HEK293 (cell line): ENCODE data around the gene RRP1.

Source experiments
- CTCF ChIA-PET: fragments of 350-600 bp; formaldehyde crosslinking; extraction: SDS; loops from one replicate; lab custom pipeline; 2021; ENCODE audit warnings: antibody characterized with exemption; lab: Yijun Ruan, JAX
- POLR2A ChIA-PET: fragments of 300-600 bp; formaldehyde crosslinking; extraction: SDS; loops from one replicate; lab custom pipeline; 2020; ENCODE audit warnings: antibody characterized with exemption, inconsistent platforms; lab: Yijun Ruan, JAX
- H3K27ac ChIP-seq: fragments of 200-500 bp; sonication (Bioruptor generic); 2 replicates; pipeline ENCODE4 v1.5.1; 2014; ENCODE audit warnings: low read depth, low read length, control low read depth, inconsistent platforms; ENCODE audit errors: extremely low read depth
- H3K36me3 ChIP-seq, 2 experiments: fragments of 200-500 bp in 1 of 2; sonication (Bioruptor generic) in 1 of 2; 1 replicate in 1 of 2; 2 replicates in 1 of 2; pipeline ENCODE4 v1.5.1; 2014 to 2017; ENCODE audit warnings: inconsistent platforms in 2 of 2, low read length in 2 of 2; ENCODE audit not compliant: control insufficient read depth in 2 of 2, insufficient read depth in 1 of 2
- H3K4me1 ChIP-seq: fragments of 200-500 bp; sonication (Bioruptor generic); 2 replicates; pipeline ENCODE4 v1.5.1; 2014; ENCODE audit warnings: mild to moderate bottlenecking, low read length, inconsistent platforms; ENCODE audit not compliant: control insufficient read depth, insufficient read depth
- H3K4me3 ChIP-seq: 2 replicates; pipeline ENCODE4 v1.5.1; 2011; ENCODE audit warnings: low read depth, mild to moderate bottlenecking, control low read depth, low read length, moderate library complexity
- H3K9me3 ChIP-seq: fragments of 200-500 bp; sonication (Bioruptor generic); 2 replicates; pipeline ENCODE4 v1.5.1; 2014; ENCODE audit warnings: low read depth, low read length, inconsistent platforms; ENCODE audit not compliant: control insufficient read depth, insufficient read depth
- EGR2 ChIP-seq: fragments of 450-650 bp; formaldehyde crosslinking; IDR thresholded peaks from 2 replicates; pipeline ENCODE4 v1.5.1; 2016; ENCODE audit warnings: low read depth, missing biosample characterization, missing genetic modification characterization
- GLI4 ChIP-seq: fragments of 450-650 bp; formaldehyde crosslinking; IDR thresholded peaks from 2 replicates; pipeline ENCODE4 v1.5.1; 2016; ENCODE audit warnings: missing biosample characterization, missing genetic modification characterization
- KLF8 ChIP-seq: fragments of 450-650 bp; formaldehyde crosslinking; IDR thresholded peaks from 2 replicates; pipeline ENCODE4 v1.5.1; 2016; ENCODE audit warnings: missing biosample characterization, missing genetic modification characterization
- SETDB1 ChIP-seq: IDR thresholded peaks from one replicate; pipeline ENCODE4 v1.6.1; 2017; ENCODE audit warnings: mild to moderate bottlenecking, low read length, moderate library complexity, mixed read lengths; ENCODE audit not compliant: insufficient read length
- YY1 ChIP-seq: fragments of 450-650 bp; formaldehyde crosslinking; IDR thresholded peaks from 2 replicates; pipeline ENCODE4 v1.5.1; 2018; ENCODE audit warnings: missing biosample characterization, missing genetic modification characterization
- ZFHX2 ChIP-seq: fragments of 450-650 bp; formaldehyde crosslinking; conservative IDR thresholded peaks from 2 replicates; pipeline ENCODE4 v1.5.1; 2016; ENCODE audit warnings: missing biosample characterization, missing genetic modification characterization
- ZFP69B ChIP-seq: fragments of 450-650 bp; formaldehyde crosslinking; IDR thresholded peaks from 2 replicates; pipeline ENCODE4 v1.5.1; 2016; ENCODE audit warnings: missing biosample characterization, missing genetic modification characterization
- ZIC2 ChIP-seq: fragments of 450-650 bp; formaldehyde crosslinking; IDR thresholded peaks from 2 replicates; pipeline ENCODE4 v1.5.1; 2016; ENCODE audit warnings: missing biosample characterization, missing genetic modification characterization
- ZNF121 ChIP-seq: fragments of 450-650 bp; formaldehyde crosslinking; IDR thresholded peaks from 2 replicates; pipeline ENCODE4 v1.5.1; 2016; ENCODE audit warnings: missing biosample characterization, missing genetic modification characterization
- ZNF16 ChIP-seq: fragments of 450-650 bp; formaldehyde crosslinking; IDR thresholded peaks from 2 replicates; pipeline ENCODE4 v1.5.1; 2016; ENCODE audit warnings: low read depth, missing biosample characterization, missing genetic modification characterization
- ZNF19 ChIP-seq: fragments of 450-650 bp; formaldehyde crosslinking; IDR thresholded peaks from 2 replicates; pipeline ENCODE4; 2016; ENCODE audit warnings: missing biosample characterization, missing genetic modification characterization, low read depth
- ZNF2 ChIP-seq: fragments of 450-650 bp; formaldehyde crosslinking; IDR thresholded peaks from 2 replicates; pipeline ENCODE4 v1.5.1; 2016; ENCODE audit warnings: missing biosample characterization, missing genetic modification characterization
- ZNF248 ChIP-seq: fragments of 450-650 bp; formaldehyde crosslinking; IDR thresholded peaks from 2 replicates; pipeline ENCODE4 v1.5.1; 2017; ENCODE audit warnings: missing biosample characterization, missing genetic modification characterization
- ZNF311 ChIP-seq: fragments of 450-650 bp; formaldehyde crosslinking; IDR thresholded peaks from 2 replicates; pipeline ENCODE4 v1.5.1; 2017; ENCODE audit warnings: missing biosample characterization, missing genetic modification characterization, borderline replicate concordance
- ZNF48 ChIP-seq: fragments of 450-650 bp; formaldehyde crosslinking; IDR thresholded peaks from 2 replicates; pipeline ENCODE4 v1.5.1; 2016; ENCODE audit warnings: missing biosample characterization, missing genetic modification characterization
- ZNF521 ChIP-seq: fragments of 450-650 bp; formaldehyde crosslinking; IDR thresholded peaks from 2 replicates; pipeline ENCODE4 v1.5.1; 2017; ENCODE audit warnings: missing biosample characterization, mild to moderate bottlenecking, missing genetic modification characterization
- ZNF629 ChIP-seq: fragments of 450-650 bp; formaldehyde crosslinking; IDR thresholded peaks from 2 replicates; pipeline ENCODE4 v1.5.1; 2017; ENCODE audit warnings: missing biosample characterization, missing genetic modification characterization
- ZNF776 ChIP-seq: fragments of 450-650 bp; formaldehyde crosslinking; IDR thresholded peaks from 2 replicates; pipeline ENCODE4 v1.5.0; 2017; ENCODE audit warnings: missing biosample characterization, missing genetic modification characterization, borderline replicate concordance
- TF ChIP-seq, protein P1 (sequence below): fragments of 450-650 bp; formaldehyde crosslinking; IDR thresholded peaks from 2 replicates; pipeline ENCODE4 v1.5.1; 2016; ENCODE audit warnings: missing biosample characterization, missing genetic modification characterization
- TF ChIP-seq, protein P2 (sequence below): fragments of 450-650 bp; formaldehyde crosslinking; IDR thresholded peaks from 2 replicates; pipeline ENCODE4 v1.5.1; 2016; ENCODE audit warnings: missing biosample characterization, missing genetic modification characterization
- TF ChIP-seq, protein P3 (sequence below): fragments of 450-650 bp; formaldehyde crosslinking; optimal IDR thresholded peaks from 2 replicates; pipeline ENCODE3; 2016; ENCODE audit warnings: missing biosample characterization, mild to moderate bottlenecking, missing genetic modification characterization
- TF ChIP-seq, protein P4 (sequence below): fragments of 450-650 bp; formaldehyde crosslinking; IDR thresholded peaks from 2 replicates; pipeline ENCODE4 v1.5.1; 2017; ENCODE audit warnings: missing biosample characterization, missing genetic modification characterization

The RRP1 gene

DNA sequence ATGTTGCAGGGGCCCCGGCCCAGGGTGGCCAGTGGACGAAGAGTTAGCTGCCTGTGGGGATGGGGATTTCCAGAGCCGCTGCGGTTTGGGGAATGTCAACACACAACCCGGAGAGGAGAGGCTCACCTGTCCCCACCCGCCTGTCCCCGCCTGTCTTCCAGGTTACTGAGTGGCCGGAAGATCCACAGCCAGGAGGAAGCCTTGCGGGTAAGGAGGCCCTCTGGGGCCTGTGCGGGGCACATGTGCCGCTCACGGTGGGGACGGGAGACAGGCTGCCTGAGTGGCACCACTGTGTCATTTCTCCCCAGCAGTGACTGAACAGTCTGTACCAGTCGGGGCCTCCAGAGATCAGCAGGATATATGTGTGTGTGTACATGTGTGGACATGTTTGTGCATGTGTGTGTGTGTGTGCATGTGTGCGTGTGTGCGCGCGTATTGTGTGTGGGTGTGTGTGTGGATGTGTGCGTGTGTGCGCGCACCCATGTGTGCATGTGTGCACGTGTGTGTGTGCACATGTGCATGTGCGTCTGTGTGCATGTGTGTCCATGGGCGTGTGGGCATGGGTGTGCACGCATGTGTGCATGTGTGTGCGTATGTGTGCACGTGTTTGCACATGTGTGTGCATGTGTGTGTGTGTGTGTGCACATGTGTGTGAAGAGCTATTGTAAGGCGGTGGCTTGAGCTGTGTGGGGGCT is 38.9 kb upstream of the RRP1 start:
- H3K9me3 ChIP-seq: no peaks in the 10 kb centered on the region
- H3K36me3 ChIP-seq: peaks cover 10 to 90% of the 10 kb centered on the region in 2 experiments; a peak in 2 of 3 replicates
- H3K27ac ChIP-seq: peak overlapping the region; percentile 33; the same call in 1 of the 2 replicates
- TF ChIP-seq, protein P1, sequence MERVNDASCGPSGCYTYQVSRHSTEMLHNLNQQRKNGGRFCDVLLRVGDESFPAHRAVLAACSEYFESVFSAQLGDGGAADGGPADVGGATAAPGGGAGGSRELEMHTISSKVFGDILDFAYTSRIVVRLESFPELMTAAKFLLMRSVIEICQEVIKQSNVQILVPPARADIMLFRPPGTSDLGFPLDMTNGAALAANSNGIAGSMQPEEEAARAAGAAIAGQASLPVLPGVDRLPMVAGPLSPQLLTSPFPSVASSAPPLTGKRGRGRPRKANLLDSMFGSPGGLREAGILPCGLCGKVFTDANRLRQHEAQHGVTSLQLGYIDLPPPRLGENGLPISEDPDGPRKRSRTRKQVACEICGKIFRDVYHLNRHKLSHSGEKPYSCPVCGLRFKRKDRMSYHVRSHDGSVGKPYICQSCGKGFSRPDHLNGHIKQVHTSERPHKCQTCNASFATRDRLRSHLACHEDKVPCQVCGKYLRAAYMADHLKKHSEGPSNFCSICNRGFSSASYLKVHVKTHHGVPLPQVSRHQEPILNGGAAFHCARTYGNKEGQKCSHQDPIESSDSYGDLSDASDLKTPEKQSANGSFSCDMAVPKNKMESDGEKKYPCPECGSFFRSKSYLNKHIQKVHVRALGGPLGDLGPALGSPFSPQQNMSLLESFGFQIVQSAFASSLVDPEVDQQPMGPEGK (tag by site-specific recombination): no peak
- TF ChIP-seq ZFP69B (tag by site-specific recombination): no peak
- TF ChIP-seq GLI4 (tag by site-specific recombination): 0 out of 2 replicates have a peak, but pooled peaks have one; percentile 41
- no peak for TF ChIP-seq ZNF629
- no peak for TF ChIP-seq ZNF521 (tag by site-specific recombination)
- no peak for TF ChIP-seq ZNF19 (tag by site-specific recombination)
- TF ChIP-seq, protein P2, sequence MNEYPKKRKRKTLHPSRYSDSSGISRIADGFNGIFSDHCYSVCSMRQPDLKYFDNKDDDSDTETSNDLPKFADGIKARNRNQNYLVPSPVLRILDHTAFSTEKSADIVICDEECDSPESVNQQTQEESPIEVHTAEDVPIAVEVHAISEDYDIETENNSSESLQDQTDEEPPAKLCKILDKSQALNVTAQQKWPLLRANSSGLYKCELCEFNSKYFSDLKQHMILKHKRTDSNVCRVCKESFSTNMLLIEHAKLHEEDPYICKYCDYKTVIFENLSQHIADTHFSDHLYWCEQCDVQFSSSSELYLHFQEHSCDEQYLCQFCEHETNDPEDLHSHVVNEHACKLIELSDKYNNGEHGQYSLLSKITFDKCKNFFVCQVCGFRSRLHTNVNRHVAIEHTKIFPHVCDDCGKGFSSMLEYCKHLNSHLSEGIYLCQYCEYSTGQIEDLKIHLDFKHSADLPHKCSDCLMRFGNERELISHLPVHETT (tag by site-specific recombination): peak; percentile 27; the same call in 1 of the 2 replicates
- TF ChIP-seq ZNF311 (tag by site-specific recombination): peak; percentile 85; the same call in 1 of the 2 replicates
- TF ChIP-seq EGR2: peak; percentile 60
- no peak for TF ChIP-seq YY1
- no peak for TF ChIP-seq SETDB1
- TF ChIP-seq ZNF16 (tag by site-specific recombination): no peak
- peak; percentile 52 for TF ChIP-seq ZFHX2 (tag by site-specific recombination)
- peak; percentile 35; the same call in 1 of the 2 replicates for TF ChIP-seq KLF8 (tag by site-specific recombination)
- TF ChIP-seq ZNF248 (tag by site-specific recombination): no peak
- peak; percentile 8; the same call in 1 of the 2 replicates for TF ChIP-seq ZNF121
- TF ChIP-seq, protein P3, sequence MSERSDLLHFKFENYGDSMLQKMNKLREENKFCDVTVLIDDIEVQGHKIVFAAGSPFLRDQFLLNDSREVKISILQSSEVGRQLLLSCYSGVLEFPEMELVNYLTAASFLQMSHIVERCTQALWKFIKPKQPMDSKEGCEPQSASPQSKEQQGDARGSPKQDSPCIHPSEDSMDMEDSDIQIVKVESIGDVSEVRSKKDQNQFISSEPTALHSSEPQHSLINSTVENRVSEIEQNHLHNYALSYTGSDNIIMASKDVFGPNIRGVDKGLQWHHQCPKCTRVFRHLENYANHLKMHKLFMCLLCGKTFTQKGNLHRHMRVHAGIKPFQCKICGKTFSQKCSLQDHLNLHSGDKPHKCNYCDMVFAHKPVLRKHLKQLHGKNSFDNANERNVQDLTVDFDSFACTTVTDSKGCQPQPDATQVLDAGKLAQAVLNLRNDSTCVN (tag by site-specific recombination): peak; percentile 31
- 0 out of 2 replicates have a peak, but pooled peaks have one; percentile 85 for TF ChIP-seq ZNF48 (tag by site-specific recombination)
- TF ChIP-seq, protein P4, sequence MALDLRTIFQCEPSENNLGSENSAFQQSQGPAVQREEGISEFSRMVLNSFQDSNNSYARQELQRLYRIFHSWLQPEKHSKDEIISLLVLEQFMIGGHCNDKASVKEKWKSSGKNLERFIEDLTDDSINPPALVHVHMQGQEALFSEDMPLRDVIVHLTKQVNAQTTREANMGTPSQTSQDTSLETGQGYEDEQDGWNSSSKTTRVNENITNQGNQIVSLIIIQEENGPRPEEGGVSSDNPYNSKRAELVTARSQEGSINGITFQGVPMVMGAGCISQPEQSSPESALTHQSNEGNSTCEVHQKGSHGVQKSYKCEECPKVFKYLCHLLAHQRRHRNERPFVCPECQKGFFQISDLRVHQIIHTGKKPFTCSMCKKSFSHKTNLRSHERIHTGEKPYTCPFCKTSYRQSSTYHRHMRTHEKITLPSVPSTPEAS: peak; percentile 98
- 0 out of 2 replicates have a peak, but pooled peaks have one; percentile 14 for TF ChIP-seq ZIC2 (tag by site-specific recombination)
- no peak for TF ChIP-seq ZNF776
- TF ChIP-seq ZNF2 (tag by site-specific recombination): peak; percentile 15; the same call in 1 of the 2 replicates
- no peaks in the 10 kb centered on the region for H3K4me1 ChIP-seq
- H3K4me3 ChIP-seq: no peak overlapping the region
- CTCF ChIA-PET: interaction anchor here (1.1 kb wide), 1 partner anchor 21 kb away, joined by 4 read pairs; no protein-coding TSS in a partner anchor
- POLR2A ChIA-PET: no interaction called here
